H1 (cell line): Measurements from ENCODE around the gene EXOC1.

Experiments used
- BCL11A ChIP-seq, 2 experiments: IDR thresholded peaks; one replicate each; pipeline ENCODE4 v1.6.1; 2011; ENCODE audit warnings: low read depth in 2 of 2, low read length in 2 of 2, mild to moderate bottlenecking in 2 of 2
- CTCF ChIP-seq, 3 experiments: IDR thresholded peaks; 1 replicate in 2 of 3; 2 replicates in 1 of 3; pipeline versions ENCODE4 v1.5.1 to v1.6.1; 2011; ENCODE audit warnings: low read length in 3 of 3, mild to moderate bottlenecking in 3 of 3, inconsistent platforms in 2 of 3, low read depth in 1 of 3, moderate library complexity in 1 of 3; ENCODE audit not compliant: insufficient read depth in 1 of 3; ENCODE audit errors: control extremely low read depth in 1 of 3
- EZH2 ChIP-seq: fragments of 200-600 bp; sonication (generic); IDR thresholded peaks from 2 replicates; pipeline ENCODE4 v1.7.1; 2012; ENCODE audit warnings: low read depth, mild to moderate bottlenecking, moderate library complexity, low read length, inconsistent platforms; ENCODE audit not compliant: severe bottlenecking
- MAX ChIP-seq: IDR thresholded peaks from 2 replicates; pipeline ENCODE4 v1.6.1; 2012; ENCODE audit warnings: inconsistent platforms
- POLR2A ChIP-seq, 2 experiments: IDR thresholded peaks; 1 replicate in 1 of 2; 2 replicates in 1 of 2; pipeline ENCODE4 v1.6.1; 2011; ENCODE audit warnings: low read depth in 2 of 2, low read length in 2 of 2, mild to moderate bottlenecking in 2 of 2; ENCODE audit errors: control extremely low read depth in 1 of 2
- SIX5 ChIP-seq: IDR thresholded peaks from 2 replicates; pipeline ENCODE4 v1.6.1; 2011; ENCODE audit warnings: mild to moderate bottlenecking, low read depth, low read length
- SUZ12 ChIP-seq: fragments of 200-600 bp; sonication (generic); IDR thresholded peaks from 2 replicates; pipeline ENCODE4 v1.6.1; 2012; ENCODE audit warnings: mild to moderate bottlenecking, inconsistent platforms, low read length, moderate library complexity, mixed read lengths
- YY1 ChIP-seq: IDR thresholded peaks from 2 replicates; pipeline ENCODE4 v1.6.1; 2011; ENCODE audit warnings: low read depth, mild to moderate bottlenecking, low read length

GRCh38 chr4:55876387-55876786 lies 22.9 kb downstream of the EXOC1 start:
- TF ChIP-seq CTCF (IDR thresholded peaks at IDR 0.05; ENCODE audit: control extremely low read depth in 1 of 3, insufficient read depth in 1 of 3, low read depth in 1 of 3, low read length in 3 of 3) (no peak), YY1 (no peak), SIX5 (no peak), BCL11A (IDR thresholded peaks at IDR 0.05; ENCODE audit: low read depth in 2 of 2, low read length in 2 of 2) (no peak), MAX (no peak), EZH2 (no peak), POLR2A (IDR thresholded peaks at IDR 0.05; ENCODE audit: control extremely low read depth in 1 of 2, low read depth in 2 of 2, low read length in 2 of 2) (no peak), SUZ12 (no peak)
